BJ (cell line): ENCODE results near the gene EFCAB6. TPM values are rescaled to one million over a fixed set of nuclear protein-coding genes. Genes with fewer than 3 reads are reported as not detected.

ENCODE experiments used
- CTCF ChIA-PET: fragments of 350-600 bp; formaldehyde crosslinking; extraction: SDS; loops from one replicate; lab custom pipeline; 2021; ENCODE audit warnings: antibody characterized with exemption, inconsistent platforms; lab: Yijun Ruan, JAX
- POLR2A ChIA-PET: fragments of 300-600 bp; sonication (Branson Sonifier 250); formaldehyde crosslinking; extraction: SDS; loops from one replicate; lab custom pipeline; 2021; ENCODE audit warnings: antibody characterized with exemption; lab: Charles Lee
- DNase-seq: peaks from one replicate; pipeline ENCODE4 v3.0.0-alpha.2; 2011; ENCODE audit warnings: low read depth
- H3K27me3 ChIP-seq: 2 replicates; pipeline ENCODE4 v1.6.0; 2011; ENCODE audit warnings: low read length; ENCODE audit not compliant: control insufficient read depth, insufficient read depth
- H3K36me3 ChIP-seq: 2 replicates; pipeline ENCODE4 v1.5.1; 2011; ENCODE audit warnings: low read length; ENCODE audit not compliant: control insufficient read depth, insufficient read depth
- H3K4me3 ChIP-seq: 2 replicates; pipeline ENCODE4 v1.5.1; 2011; ENCODE audit warnings: low read depth, mild to moderate bottlenecking, control low read depth, low read length
- polyA plus RNA-seq: library from polyadenylated mRNA; depleted of rRNA; stranded (reverse); fragments of >200 nt; gene quantifications from 2 replicates; pipeline ENCODE4 v1.2.3, GENCODE V29; 2011
- TF ChIP-seq, protein P1 (sequence below): IDR thresholded peaks from 2 replicates; pipeline ENCODE4 v1.5.1; 2011; ENCODE audit warnings: low read depth, mild to moderate bottlenecking, control low read depth, inconsistent platforms, low read length, moderate library complexity; ENCODE audit not compliant: insufficient read depth

EFCAB6 gene
- polyA plus RNA-seq, 1 experiment, result 0.75 TPM

DNA sequence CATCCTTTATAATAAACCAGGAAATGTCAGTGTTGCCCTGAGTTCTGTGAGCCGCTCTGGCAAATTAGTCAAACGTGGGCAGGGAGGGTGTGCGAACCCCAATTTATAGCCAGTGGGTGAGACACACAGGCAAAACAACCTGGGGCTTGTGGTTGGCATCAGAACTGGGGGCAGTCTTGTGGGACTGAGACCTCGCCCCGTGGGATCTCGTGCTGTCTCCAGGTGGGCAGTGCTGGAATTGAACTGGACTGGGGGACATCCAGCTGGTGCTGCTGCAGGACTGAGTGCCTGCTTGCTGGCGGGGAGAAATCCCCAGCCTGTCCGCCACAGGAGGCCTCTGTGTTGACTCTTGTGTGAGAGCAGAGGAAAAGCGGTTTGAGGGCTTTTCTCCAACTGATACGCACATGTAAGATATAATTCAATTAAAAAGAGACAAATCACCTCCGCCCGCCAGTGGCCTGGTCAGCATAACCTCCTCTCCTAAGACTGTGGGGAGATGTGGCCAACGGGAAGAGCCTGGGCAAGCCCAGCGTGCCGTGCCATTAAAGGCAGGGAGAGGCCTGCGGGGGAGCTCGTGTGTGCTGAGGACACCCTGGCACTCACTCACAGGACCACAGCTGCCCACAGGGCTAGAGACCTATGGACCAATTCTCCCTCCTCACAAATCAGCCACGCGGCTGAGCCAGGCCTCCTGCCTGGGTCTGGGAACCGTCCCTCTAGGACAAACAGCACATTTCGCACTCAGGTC is 31.9 kb upstream of the EFCAB6 start:
- Histone ChIP-seq H3K36me3 (no peaks in the 10 kb centered on the region), H3K27me3 (0 out of 2 replicates have a peak, but pooled peaks cover 2% of the 10 kb centered on the region), H3K4me3 (no peak overlapping the region)
- TF ChIP-seq, protein P1, sequence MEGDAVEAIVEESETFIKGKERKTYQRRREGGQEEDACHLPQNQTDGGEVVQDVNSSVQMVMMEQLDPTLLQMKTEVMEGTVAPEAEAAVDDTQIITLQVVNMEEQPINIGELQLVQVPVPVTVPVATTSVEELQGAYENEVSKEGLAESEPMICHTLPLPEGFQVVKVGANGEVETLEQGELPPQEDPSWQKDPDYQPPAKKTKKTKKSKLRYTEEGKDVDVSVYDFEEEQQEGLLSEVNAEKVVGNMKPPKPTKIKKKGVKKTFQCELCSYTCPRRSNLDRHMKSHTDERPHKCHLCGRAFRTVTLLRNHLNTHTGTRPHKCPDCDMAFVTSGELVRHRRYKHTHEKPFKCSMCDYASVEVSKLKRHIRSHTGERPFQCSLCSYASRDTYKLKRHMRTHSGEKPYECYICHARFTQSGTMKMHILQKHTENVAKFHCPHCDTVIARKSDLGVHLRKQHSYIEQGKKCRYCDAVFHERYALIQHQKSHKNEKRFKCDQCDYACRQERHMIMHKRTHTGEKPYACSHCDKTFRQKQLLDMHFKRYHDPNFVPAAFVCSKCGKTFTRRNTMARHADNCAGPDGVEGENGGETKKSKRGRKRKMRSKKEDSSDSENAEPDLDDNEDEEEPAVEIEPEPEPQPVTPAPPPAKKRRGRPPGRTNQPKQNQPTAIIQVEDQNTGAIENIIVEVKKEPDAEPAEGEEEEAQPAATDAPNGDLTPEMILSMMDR, result no peak
- DNase-seq, result no peak
- POLR2A ChIA-PET, result no interaction called here
- CTCF ChIA-PET, result interaction anchor here (0.7 to 1.8 kb wide), 4 partner anchors 9 to 528 kb away, joined by 3 to 6 read pairs (median 4); no protein-coding TSS in a partner anchor

DNA sequence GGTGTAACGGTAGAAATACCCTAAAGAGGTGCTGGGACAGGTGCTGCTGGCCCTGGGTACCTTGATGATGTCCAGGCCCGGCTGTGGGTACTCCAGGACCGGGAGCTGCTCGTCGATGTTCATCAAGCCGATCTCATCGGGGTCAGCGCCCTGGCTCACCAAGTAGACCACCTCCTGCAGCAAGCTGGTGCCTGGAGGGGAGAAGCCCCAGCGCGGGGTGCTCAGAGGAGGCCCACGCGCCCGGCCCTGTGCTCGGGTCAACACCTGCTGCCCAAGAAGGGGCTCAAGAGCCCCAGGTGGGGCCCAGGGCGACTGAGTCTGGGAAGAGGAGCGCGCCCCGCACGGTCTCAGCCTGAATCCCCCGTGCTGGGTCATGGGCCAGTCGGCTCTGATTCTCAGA is 29.6 kb upstream of the EFCAB6 start:
- Histone ChIP-seq H3K4me3 (no peak overlapping the region), H3K36me3 (no peaks in the 10 kb centered on the region), H3K27me3 (no peaks in the 10 kb centered on the region)
- POLR2A ChIA-PET, result no interaction called here
- TF ChIP-seq, protein P1, result no peak
- DNase-seq, result no peak
- CTCF ChIA-PET, result interaction anchor here (1.3 kb wide), 1 partner anchor 15 kb away, joined by 7 read pairs; no protein-coding TSS in a partner anchor

DNA sequence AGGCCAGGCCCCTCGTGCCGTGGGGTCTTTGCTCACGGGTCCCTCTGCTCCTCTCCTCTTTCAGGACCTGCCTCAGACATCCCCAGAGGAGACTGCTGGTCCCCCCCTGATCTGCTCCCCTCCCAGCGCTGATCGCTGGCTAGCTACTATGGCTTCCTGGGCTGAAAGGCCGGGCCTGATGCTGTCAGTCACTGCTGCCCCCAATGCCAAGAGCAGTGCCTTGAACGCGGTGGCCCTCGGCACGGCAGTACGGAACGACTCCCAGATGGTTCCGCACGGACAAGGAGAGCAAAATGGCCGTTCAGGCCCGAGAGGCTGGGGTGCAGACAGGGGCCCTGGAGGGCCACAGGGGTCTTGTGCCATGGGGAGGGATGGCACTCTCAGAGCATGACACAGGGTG is 28.7 kb upstream of the EFCAB6 start:
- Histone ChIP-seq H3K4me3 (no peak overlapping the region), H3K36me3 (no peaks in the 10 kb centered on the region), H3K27me3 (no peaks in the 10 kb centered on the region)
- CTCF ChIA-PET, result interaction anchor here (1.3 kb wide), 1 partner anchor 14 kb away, joined by 7 read pairs; no protein-coding TSS in a partner anchor
- TF ChIP-seq, protein P1, result no peak
- no peak for DNase-seq
- POLR2A ChIA-PET, result no interaction called here

DNA sequence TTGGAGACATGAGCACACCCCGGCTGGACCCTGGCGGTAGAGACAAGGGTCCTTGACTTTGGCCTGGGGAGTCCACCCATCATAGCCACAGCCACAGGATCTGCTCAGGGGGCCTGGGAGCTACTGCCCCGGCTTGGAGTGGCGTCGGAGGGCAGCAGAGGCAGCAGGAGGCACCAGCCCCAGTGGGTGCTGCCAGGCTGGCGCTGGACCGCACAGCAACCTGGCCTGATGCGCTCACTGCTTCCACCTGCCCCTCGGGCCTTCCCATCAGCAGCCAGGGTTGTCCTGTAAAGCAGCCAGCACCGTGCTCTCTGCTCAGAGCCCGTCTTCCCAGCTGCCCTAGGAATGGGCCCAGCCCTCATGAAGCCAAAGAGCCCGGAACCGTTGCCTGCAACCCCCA is 28.3 kb upstream of the EFCAB6 start:
- POLR2A ChIA-PET, result no interaction called here
- no peak overlapping the region for H3K4me3 ChIP-seq
- no peaks in the 10 kb centered on the region for H3K27me3 ChIP-seq
- TF ChIP-seq, protein P1, result no peak
- DNase-seq, result no peak
- no peaks in the 10 kb centered on the region for H3K36me3 ChIP-seq
- CTCF ChIA-PET, result interaction anchor here (1.3 kb wide), 1 partner anchor 14 kb away, joined by 7 read pairs; no protein-coding TSS in a partner anchor

DNA sequence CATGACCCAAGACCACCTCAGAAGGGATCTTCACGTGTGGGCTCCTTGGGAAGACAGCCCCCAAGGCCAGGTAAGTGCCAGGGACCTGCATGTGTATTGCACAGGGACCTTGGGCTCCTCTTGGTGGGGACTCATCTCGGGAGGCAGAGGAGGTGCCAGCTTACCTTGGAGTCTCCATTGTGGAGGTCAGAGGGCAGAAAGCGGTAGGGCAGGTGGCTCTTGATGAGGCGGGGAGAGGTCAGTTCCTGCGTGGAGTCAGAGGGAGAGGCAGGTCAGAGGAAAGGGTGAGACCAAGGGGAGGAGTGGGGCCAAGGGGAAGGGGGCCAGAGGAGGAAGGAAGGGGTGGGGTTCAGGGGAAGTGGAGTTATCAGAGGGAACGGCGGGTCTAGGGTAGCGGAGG is 27.7 kb upstream of the EFCAB6 start:
- Histone ChIP-seq H3K4me3 (no peak overlapping the region), H3K36me3 (no peaks in the 10 kb centered on the region), H3K27me3 (no peaks in the 10 kb centered on the region)
- CTCF ChIA-PET, result no interaction called here
- POLR2A ChIA-PET, result no interaction called here
- TF ChIP-seq, protein P1, result no peak
- DNase-seq, result no peak
